ENCODE measurements around the gene CHPF2.

The CHPF2 gene

GRCh38 chr7:151249034-151249731, 16.9 kb downstream of the CHPF2 start:
- TF ChIP-seq CTCF (conservative IDR thresholded peaks at IDR 0.05; ENCODE audit: low read depth) = no peak
- peak overlapping the region; percentile 77 for H3K27ac ChIP-seq
- ChIA-PET POLR2A (ENCODE audit: low non-redundant PET) (no interaction called here), CTCF (interaction anchor here (0.6 kb wide), 1 partner anchor 33 kb away, joined by 3 read pairs; no protein-coding TSS in a partner anchor)
- DNase-seq (ENCODE audit: low spot score) = no peak

- no peak for DNase-seq (ENCODE audit: low spot score)
- ChIA-PET POLR2A (ENCODE audit: low non-redundant PET) (no interaction called here), CTCF (interaction anchor here (0.6 kb wide), 1 partner anchor 33 kb away, joined by 3 read pairs; no protein-coding TSS in a partner anchor)
- H3K27ac ChIP-seq = peak overlapping the region; percentile 77
- no peak for TF ChIP-seq CTCF (conservative IDR thresholded peaks at IDR 0.05; ENCODE audit: low read depth)
Observed at GRCh38 chr7:151249732-151250072, 17.4 kb downstream of the CHPF2 start.

- TF ChIP-seq CTCF (conservative IDR thresholded peaks at IDR 0.05; ENCODE audit: low read depth) = no peak
- H3K27ac ChIP-seq = peak overlapping the region; percentile 77
- ChIA-PET POLR2A (ENCODE audit: low non-redundant PET) (no interaction called here), CTCF (interaction anchor here (0.7 kb wide), 1 partner anchor 7 kb away, joined by 7 read pairs; no protein-coding TSS in a partner anchor)
- DNase-seq (ENCODE audit: low spot score) = no peak
Observed at GRCh38 chr7:151250181-151251132, 18.2 kb downstream of the CHPF2 start.

GRCh38 chr7:151251328-151251688, 19.0 kb downstream of the CHPF2 start:
- CTCF ChIA-PET = no interaction called here
- DNase-seq (ENCODE audit: low spot score) = no peak
- POLR2A ChIA-PET (ENCODE audit: low non-redundant PET) = no interaction called here
- no peak for TF ChIP-seq CTCF (conservative IDR thresholded peaks at IDR 0.05; ENCODE audit: low read depth)
- H3K27ac ChIP-seq = peak overlapping the region; percentile 77

GRCh38 chr7:151251689-151252560, 19.6 kb downstream of the CHPF2 start:
- TF ChIP-seq CTCF (conservative IDR thresholded peaks at IDR 0.05; ENCODE audit: low read depth) = no peak
- CTCF ChIA-PET = no interaction called here
- POLR2A ChIA-PET (ENCODE audit: low non-redundant PET) = no interaction called here
- H3K27ac ChIP-seq = peak overlapping the region; percentile 77
- peak; percentile 45 for DNase-seq (ENCODE audit: low spot score)

GRCh38 chr7:151252561-151252835, 20.2 kb downstream of the CHPF2 start:
- ChIA-PET CTCF (no interaction called here), POLR2A (ENCODE audit: low non-redundant PET) (no interaction called here)
- peak overlapping the region; percentile 77 for H3K27ac ChIP-seq
- no peak for TF ChIP-seq CTCF (conservative IDR thresholded peaks at IDR 0.05; ENCODE audit: low read depth)
- no peak for DNase-seq (ENCODE audit: low spot score)

Measured in RWPE1 (cell line).